CD14-positive monocyte (primary cell): ENCODE measurements around the gene WNT7B. TPM values are rescaled to one million over a fixed set of nuclear protein-coding genes. Genes with fewer than 3 reads are reported as not detected.

Source experiments
- DNase-seq, 3 donors: peaks; one replicate each; pipeline ENCODE4 v3.0.0-alpha.2; 2011 to 2022
- H2AFZ ChIP-seq: 2 replicates; pipeline ENCODE4 v1.6.0; 2012; ENCODE audit warnings: mild to moderate bottlenecking, low read depth, low read length, inconsistent platforms; ENCODE audit not compliant: insufficient read depth, poor library complexity, severe bottlenecking
- H3K27ac ChIP-seq, 2 donors: 1 replicate in 1 of 2; 2 replicates in 1 of 2; pipeline ENCODE4 v1.5.1; 2012 to 2013; ENCODE audit warnings: low read length in 2 of 2, control low read depth in 1 of 2, inconsistent platforms in 1 of 2, low read depth in 1 of 2, mild to moderate bottlenecking in 1 of 2
- H3K27me3 ChIP-seq, 2 donors: one replicate each; pipeline versions ENCODE4 v1.6.0 to v1.6.1; 2011 to 2013; ENCODE audit warnings: low read length in 2 of 2; ENCODE audit not compliant: control insufficient read depth in 2 of 2, insufficient read depth in 2 of 2
- H3K36me3 ChIP-seq, 2 donors: replicated peaks in 1 of 2; 1 replicate in 1 of 2; 2 replicates in 1 of 2; pipeline versions ENCODE4 v1.5.1 to v1.6.1; 2012 to 2013; ENCODE audit warnings: low read length in 2 of 2, control low read depth in 1 of 2, inconsistent platforms in 1 of 2, mild to moderate bottlenecking in 1 of 2; ENCODE audit not compliant: insufficient read depth in 2 of 2, control insufficient read depth in 1 of 2
- H3K4me1 ChIP-seq, 2 donors: 1 replicate in 1 of 2; 2 replicates in 1 of 2; pipeline versions ENCODE4 v1.5.1 to v1.6.1; 2012 to 2013; ENCODE audit warnings: low read length in 2 of 2, control low read depth in 1 of 2, inconsistent platforms in 1 of 2, mild to moderate bottlenecking in 1 of 2, moderate library complexity in 1 of 2; ENCODE audit not compliant: insufficient read depth in 2 of 2, control insufficient read depth in 1 of 2
- H3K4me2 ChIP-seq: replicated peaks from 2 replicates; pipeline ENCODE3; 2012; ENCODE audit warnings: low read length, moderate library complexity, mild to moderate bottlenecking; ENCODE audit not compliant: poor library complexity, severe bottlenecking; ENCODE audit errors: extremely low read depth
- H3K4me3 ChIP-seq, 3 experiments: fragments of 200-600 bp in 1 of 3; sonication (generic) in 1 of 3; replicated peaks in 1 of 3; 1 replicate in 2 of 3; 2 replicates in 1 of 3; pipeline ENCODE4 v1.5.1; 2011 to 2013; ENCODE audit warnings: low read length in 3 of 3, mild to moderate bottlenecking in 3 of 3, control low read depth in 2 of 3, low read depth in 2 of 3, inconsistent platforms in 1 of 3, moderate library complexity in 1 of 3
- H3K79me2 ChIP-seq: 2 replicates; pipeline ENCODE4 v1.6.0; 2012; ENCODE audit warnings: mild to moderate bottlenecking, control low read depth, inconsistent platforms, low read length, moderate library complexity; ENCODE audit not compliant: insufficient read depth
- H3K9ac ChIP-seq: 2 replicates; pipeline ENCODE4 v1.6.0; 2017; ENCODE audit warnings: low read length, mild to moderate bottlenecking; ENCODE audit not compliant: insufficient read depth, poor library complexity, severe bottlenecking
- H3K9me3 ChIP-seq, 2 donors: replicated peaks in 1 of 2; 1 replicate in 1 of 2; 2 replicates in 1 of 2; pipeline versions ENCODE4 v1.5.1 to v1.6.1; 2012 to 2013; ENCODE audit warnings: low read length in 2 of 2, control low read depth in 1 of 2; ENCODE audit not compliant: control insufficient read depth in 1 of 2, insufficient read depth in 1 of 2
- H4K20me1 ChIP-seq: 2 replicates; pipeline ENCODE4 v1.6.0; 2012; ENCODE audit warnings: mild to moderate bottlenecking, low read length, control low read depth, moderate library complexity; ENCODE audit not compliant: insufficient read depth
- H3K27ac Mint-ChIP-seq, 7 donors: one replicate each; pipeline ENCODE4 v1.8.0; 2020; ENCODE audit warnings: mild to moderate bottlenecking in 7 of 7, mixed read lengths in 7 of 7, moderate library complexity in 6 of 7, inconsistent platforms in 2 of 7
- H3K27me3 Mint-ChIP-seq, 3 donors: one replicate each; pipeline ENCODE4 v1.8.0; 2021 to 2022; ENCODE audit warnings: low read depth in 3 of 3, mild to moderate bottlenecking in 3 of 3, mixed read lengths in 3 of 3, moderate library complexity in 3 of 3, inconsistent platforms in 1 of 3
- H3K36me3 Mint-ChIP-seq, 2 donors: one replicate each; pipeline ENCODE4 v1.8.0; 2020; ENCODE audit warnings: mixed read lengths in 2 of 2, inconsistent platforms in 1 of 2, mild to moderate bottlenecking in 1 of 2
- H3K4me1 Mint-ChIP-seq: one replicate; pipeline ENCODE4 v1.8.0; 2020; ENCODE audit warnings: mild to moderate bottlenecking, mixed read lengths
- H3K4me3 Mint-ChIP-seq, 2 donors: one replicate each; pipeline ENCODE4 v1.8.0; 2020; ENCODE audit warnings: mild to moderate bottlenecking in 2 of 2, mixed read lengths in 2 of 2, moderate library complexity in 1 of 2
- H3K9me3 Mint-ChIP-seq, 7 donors: one replicate each; pipeline ENCODE4 v1.8.0; 2020 to 2022; ENCODE audit warnings: mixed read lengths in 7 of 7, mild to moderate bottlenecking in 6 of 7, moderate library complexity in 6 of 7, inconsistent platforms in 2 of 7
- CTCF ChIP-seq: fragments of 200-600 bp; IDR thresholded peaks from one replicate; pipeline ENCODE4 v1.8.0; 2022; ENCODE audit warnings: antibody characterized with exemption, mild to moderate bottlenecking
- WGBS: methylation state at CpG from one replicate; pipeline ENCODE4 v1.1.5; 2013; ENCODE audit warnings: missing lambda C conversion rate; ENCODE audit not compliant: insufficient coverage; 5-methylcytosine and 5-hydroxymethylcytosine counted together
- intact Hi-C, 2 donors: fragments of 100-400 bp; cut with micrococcal nuclease; formaldehyde crosslinking; loops; one replicate each; pipeline versions ENCODE4 v1.15.0 to v1.15.1; 2023
- polyA plus RNA-seq, 3 donors: library from polyadenylated mRNA; depleted of rRNA in 1 of 3; unstranded in 2 of 3; stranded (reverse) in 1 of 3; fragments of 300-500 nt in 2 of 3; fragments of >200 nt in 1 of 3; fragmentation: Illumina TruSeq in 2 of 3; gene quantifications; 1 replicate in 2 of 3; 2 replicates in 1 of 3; pipeline ENCODE4 v1.2.3, GENCODE V29; 2012 to 2021

WNT7B gene
- polyA plus RNA-seq, 3 donors, result not detected

GRCh38 chr22:46002757-46003270, 25.9 kb upstream of the WNT7B start:
- H3K79me2 ChIP-seq, result no peaks in the 10 kb centered on the region
- H3K9ac ChIP-seq, result no peak overlapping the region
- Mint-ChIP-seq H3K4me1 (peaks cover 69% of the 10 kb centered on the region), H3K27ac (peak overlapping the region in 3 of 7 donors; percentile 42 to 82 (median 67)), H3K27me3 (peaks cover 0 to 2% (median 1%) of the 10 kb centered on the region in 3 donors), H3K36me3 (no peaks in the 10 kb centered on the region), H3K4me3 (no peak overlapping the region), H3K9me3 (peaks cover 0 to 2% (median 0%) of the 10 kb centered on the region in 7 donors)
- TF ChIP-seq CTCF, result no peak
- H3K27me3 ChIP-seq, result no peaks in the 10 kb centered on the region
- H3K36me3 ChIP-seq, result no peaks in the 10 kb centered on the region
- H4K20me1 ChIP-seq, result no peaks in the 10 kb centered on the region
- H3K4me3 ChIP-seq, result no peak overlapping the region
- intact Hi-C loops, result no loop called here
- H3K4me2 ChIP-seq, result no peak overlapping the region
- WGBS, result 81% methylated on average over 7 of the region's 8 CpGs
- H3K4me1 ChIP-seq, result peaks cover 53 to 56% of the 10 kb centered on the region in 2 donors
- H3K27ac ChIP-seq, result no peak overlapping the region
- H2AFZ ChIP-seq, result no peak overlapping the region
- DNase-seq, result peak; percentile 37 to 71 (median 59)
- H3K9me3 ChIP-seq, result no peaks in the 10 kb centered on the region

GRCh38 chr22:46001426-46002106, 24.6 kb upstream of the WNT7B start:
- H3K36me3 Mint-ChIP-seq, result no peaks in the 10 kb centered on the region
- Histone ChIP-seq H3K9me3 (no peaks in the 10 kb centered on the region), H3K4me1 (peaks cover 53 to 56% of the 10 kb centered on the region in 2 donors), H3K4me3 (no peak overlapping the region), H3K27ac (no peak overlapping the region), H2AFZ (no peak overlapping the region), H3K79me2 (no peaks in the 10 kb centered on the region), H4K20me1 (no peaks in the 10 kb centered on the region), H3K27me3 (no peaks in the 10 kb centered on the region), H3K4me2 (no peak overlapping the region), H3K9ac (no peak overlapping the region), H3K36me3 (no peaks in the 10 kb centered on the region)
- no peak overlapping the region for H3K4me3 Mint-ChIP-seq
- TF ChIP-seq CTCF, result no peak
- DNase-seq, result no peak
- peak overlapping the region in 1 of 7 donors; percentile 74 for H3K27ac Mint-ChIP-seq
- H3K4me1 Mint-ChIP-seq, result peaks cover 72% of the 10 kb centered on the region
- H3K27me3 Mint-ChIP-seq, result peaks cover 1 to 2% (median 2%) of the 10 kb centered on the region in 3 donors
- H3K9me3 Mint-ChIP-seq, result peaks cover 0 to 2% (median 0%) of the 10 kb centered on the region in 7 donors
- WGBS, result 64% methylated on average over 18 of the region's 22 CpGs
- intact Hi-C loops, result no loop called here
